Measurements from ENCODE around the gene SCNM1. TPM values are rescaled to one million over a fixed set of nuclear protein-coding genes. Genes with fewer than 3 reads are reported as not detected.

The SCNM1 gene, protein sequence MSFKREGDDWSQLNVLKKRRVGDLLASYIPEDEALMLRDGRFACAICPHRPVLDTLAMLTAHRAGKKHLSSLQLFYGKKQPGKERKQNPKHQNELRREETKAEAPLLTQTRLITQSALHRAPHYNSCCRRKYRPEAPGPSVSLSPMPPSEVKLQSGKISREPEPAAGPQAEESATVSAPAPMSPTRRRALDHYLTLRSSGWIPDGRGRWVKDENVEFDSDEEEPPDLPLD
- polyA plus RNA-seq (2011; rRNA removed) (24.9 and 29.2 TPM in 2 replicates), polyA minus RNA-seq (2011; rRNA and poly(A)+ RNA removed) (13.1 and 16.5 TPM in 2 replicates)

DNA sequence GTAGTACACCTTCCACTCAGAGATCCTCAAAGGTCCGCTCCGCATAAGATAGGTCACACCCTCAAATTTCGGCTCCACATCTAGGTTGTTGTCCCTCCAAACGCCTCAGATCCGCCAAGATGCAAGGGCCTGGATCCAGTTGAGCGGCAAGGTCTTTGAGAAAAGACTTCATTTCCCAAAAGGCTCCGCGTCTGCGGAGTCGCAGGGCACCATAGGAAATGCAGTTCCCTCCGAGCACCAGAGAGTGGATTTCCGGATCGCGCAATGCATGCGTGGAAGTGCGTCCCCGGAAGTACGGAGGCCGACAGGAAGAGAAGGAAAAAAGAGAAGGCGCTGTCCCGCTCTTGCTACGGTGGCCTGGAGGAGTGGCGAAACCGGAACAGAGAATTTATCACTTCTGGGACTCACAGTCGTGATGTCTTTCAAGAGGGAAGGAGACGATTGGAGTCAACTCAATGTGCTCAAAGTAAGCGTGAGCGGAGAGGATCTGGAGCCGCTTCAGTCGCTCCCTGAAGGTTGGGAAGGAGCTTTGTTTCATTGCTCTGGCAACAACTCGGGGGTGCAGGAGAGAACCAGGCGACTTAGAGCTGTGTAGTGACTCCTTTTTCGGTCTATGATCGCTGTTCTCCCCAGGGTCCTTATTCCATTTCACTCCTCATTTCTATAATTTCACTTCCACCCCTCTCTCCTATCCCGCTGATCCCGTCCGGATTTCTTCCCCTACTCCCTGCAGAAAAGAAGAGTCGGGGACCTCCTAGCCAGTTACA is at the start of gene SCNM1, which contains the start of gene LYSMD1:
SCNM1 (plus strand) TSS at position 407 of the 767 bp plus-strand sequence; CDS start at position 416, 9 bp downstream.
LYSMD1 (minus strand) TSS at position 165 of the 767 bp plus-strand sequence. CDS start 644 bp downstream, outside the sequence.
- ChIA-PET CTCF (interaction anchor here (0.5 to 2.0 kb wide), 6 partner anchors 9 to 67 kb away, joined by 3 to 9 read pairs (median 5); partner anchors contain the start of gene TMOD4), POLR2A (interaction anchor here (0.6 to 1.0 kb wide), 4 partner anchors 13 to 1266 kb away, joined by 3 to 4 read pairs (median 4); partner anchors contain the start of gene VPS72)
- Histone ChIP-seq H3K27me3 (ENCODE audit: control insufficient read depth, insufficient read depth, low read length) (no peaks in the 10 kb centered on the region), H3K9me3 (ENCODE audit: control insufficient read depth, insufficient read depth, low read length) (no peaks in the 10 kb centered on the region), H3K4me3 (ENCODE audit: low read depth, low read length) (peak within 1 kb of the TSS; percentile 99), H3K27ac (ENCODE audit: low read depth, low read length) (peak within 1 kb of the TSS; percentile 87)
- DNase-seq (ENCODE audit: low read depth, low spot score): peak; percentile 98
- TF ChIP-seq, protein P1, sequence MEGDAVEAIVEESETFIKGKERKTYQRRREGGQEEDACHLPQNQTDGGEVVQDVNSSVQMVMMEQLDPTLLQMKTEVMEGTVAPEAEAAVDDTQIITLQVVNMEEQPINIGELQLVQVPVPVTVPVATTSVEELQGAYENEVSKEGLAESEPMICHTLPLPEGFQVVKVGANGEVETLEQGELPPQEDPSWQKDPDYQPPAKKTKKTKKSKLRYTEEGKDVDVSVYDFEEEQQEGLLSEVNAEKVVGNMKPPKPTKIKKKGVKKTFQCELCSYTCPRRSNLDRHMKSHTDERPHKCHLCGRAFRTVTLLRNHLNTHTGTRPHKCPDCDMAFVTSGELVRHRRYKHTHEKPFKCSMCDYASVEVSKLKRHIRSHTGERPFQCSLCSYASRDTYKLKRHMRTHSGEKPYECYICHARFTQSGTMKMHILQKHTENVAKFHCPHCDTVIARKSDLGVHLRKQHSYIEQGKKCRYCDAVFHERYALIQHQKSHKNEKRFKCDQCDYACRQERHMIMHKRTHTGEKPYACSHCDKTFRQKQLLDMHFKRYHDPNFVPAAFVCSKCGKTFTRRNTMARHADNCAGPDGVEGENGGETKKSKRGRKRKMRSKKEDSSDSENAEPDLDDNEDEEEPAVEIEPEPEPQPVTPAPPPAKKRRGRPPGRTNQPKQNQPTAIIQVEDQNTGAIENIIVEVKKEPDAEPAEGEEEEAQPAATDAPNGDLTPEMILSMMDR (IDR thresholded peaks at IDR 0.05; ENCODE audit: low read depth, low read length): no peak

DNA sequence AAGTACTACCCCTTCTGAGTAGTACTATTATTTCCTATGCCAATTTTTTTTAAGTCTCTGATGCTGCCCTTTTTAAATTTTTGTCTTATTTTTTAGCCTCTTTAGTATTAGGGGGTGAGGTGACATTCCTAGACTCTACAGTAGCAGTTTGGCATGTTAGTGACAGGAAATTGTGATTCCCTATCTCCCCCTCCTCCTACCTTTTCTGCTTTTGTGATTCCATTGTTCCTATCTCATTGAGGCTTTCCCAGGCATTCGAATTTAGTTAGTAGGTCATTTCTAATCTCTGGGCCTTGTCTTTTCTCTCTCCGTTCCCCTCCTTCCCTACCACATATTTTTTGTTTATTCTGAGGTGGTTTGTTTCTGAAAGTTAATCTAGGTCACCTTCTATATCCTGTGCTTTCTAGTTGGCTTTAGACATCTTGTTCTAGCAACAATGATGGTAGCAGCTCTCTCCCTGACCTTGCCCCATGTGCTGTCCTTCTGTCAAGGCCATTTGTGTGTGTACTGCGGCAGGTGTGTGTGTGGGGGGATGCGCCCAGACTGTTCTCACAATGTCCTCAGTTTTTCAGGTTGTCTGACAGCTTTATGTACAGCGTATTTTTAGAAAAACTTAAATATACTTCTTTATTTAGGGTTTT is 41.1 kb upstream of the SCNM1 start:
- Histone ChIP-seq H3K27ac (ENCODE audit: low read depth, low read length) (no peak overlapping the region), H3K9me3 (ENCODE audit: control insufficient read depth, insufficient read depth, low read length) (no peaks in the 10 kb centered on the region), H3K27me3 (ENCODE audit: control insufficient read depth, insufficient read depth, low read length) (no peaks in the 10 kb centered on the region), H3K4me3 (ENCODE audit: low read depth, low read length) (no peak overlapping the region)
- TF ChIP-seq, protein P1 (IDR thresholded peaks at IDR 0.05; ENCODE audit: low read depth, low read length): no peak
- ChIA-PET CTCF (interaction anchor here (1.8 kb wide), 1 partner anchor 25 kb away, joined by 10 read pairs; no protein-coding TSS in a partner anchor), POLR2A (no interaction called here)
- DNase-seq (ENCODE audit: low read depth, low spot score): no peak

DNA sequence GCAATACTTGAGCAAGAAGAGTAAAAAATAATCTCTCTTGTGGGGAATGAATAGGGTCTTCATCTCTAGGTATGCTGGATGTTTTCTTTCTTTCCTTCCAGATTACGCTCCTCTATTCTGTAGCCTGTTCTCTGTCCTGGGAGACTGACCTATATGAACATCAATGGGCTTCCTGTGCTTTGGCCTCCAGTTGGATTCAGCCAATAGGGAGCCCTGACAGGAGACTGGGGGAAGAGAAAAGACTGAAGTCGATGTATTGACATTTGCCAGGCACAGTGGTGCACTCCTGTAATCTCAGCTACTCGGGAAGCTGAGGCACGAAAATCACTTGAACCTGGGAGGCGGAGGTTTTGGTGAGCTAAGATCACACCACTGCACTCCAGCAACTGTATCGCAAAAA is 37.1 kb upstream of the SCNM1 start:
- H3K27me3 ChIP-seq (ENCODE audit: control insufficient read depth, insufficient read depth, low read length): peaks cover 10% of the 10 kb centered on the region
- H3K4me3 ChIP-seq (ENCODE audit: low read depth, low read length): no peak overlapping the region
- ChIA-PET POLR2A (interaction anchor here (0.6 to 0.7 kb wide), 2 partner anchors 117 to 200 kb away, joined by 4 to 5 read pairs; no protein-coding TSS in a partner anchor), CTCF (interaction anchor here (0.6 to 1.7 kb wide), 2 partner anchors 29 to 117 kb away, joined by 3 to 6 read pairs; no protein-coding TSS in a partner anchor)
- peaks cover 5% of the 10 kb centered on the region; the same call in 1 of the 2 replicates for H3K9me3 ChIP-seq (ENCODE audit: control insufficient read depth, insufficient read depth, low read length)
- DNase-seq (ENCODE audit: low read depth, low spot score): no peak
- H3K27ac ChIP-seq (ENCODE audit: low read depth, low read length): no peak overlapping the region
- TF ChIP-seq, protein P1 (IDR thresholded peaks at IDR 0.05; ENCODE audit: low read depth, low read length): no peak

DNA sequence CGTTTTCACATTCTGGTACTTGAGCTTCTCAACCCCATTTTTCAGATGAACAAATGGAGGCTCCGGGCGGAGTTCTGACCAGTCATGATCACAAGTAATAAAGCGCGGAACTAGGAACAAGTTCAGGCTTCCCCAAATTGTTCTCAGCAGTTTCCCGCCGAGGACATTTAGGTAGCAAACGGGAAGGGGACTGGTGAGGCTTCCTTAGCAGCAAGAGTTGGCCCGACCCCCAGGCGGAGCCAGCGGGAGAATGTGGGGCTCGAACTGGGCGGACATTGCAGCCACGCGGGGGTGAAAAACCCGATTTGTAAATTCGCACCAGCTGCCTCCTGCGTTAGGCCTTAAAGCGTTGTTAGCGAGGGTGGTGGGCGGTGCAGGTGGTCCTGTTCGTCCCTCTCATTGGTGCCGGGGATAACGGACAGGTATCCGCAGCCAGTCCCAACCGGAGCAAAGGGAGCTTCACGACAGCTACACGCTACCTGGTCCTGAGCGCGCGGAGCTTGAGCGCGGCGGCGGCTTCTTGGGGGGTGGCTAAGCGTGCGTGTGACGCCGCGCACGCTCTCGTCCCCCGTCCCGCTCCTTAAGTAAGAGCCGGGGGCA is 34.9 kb upstream of the SCNM1 start:
- CTCF ChIA-PET: interaction anchor here (0.6 to 2.0 kb wide), 3 partner anchors 28 to 45 kb away, joined by 3 to 7 read pairs (median 3); no protein-coding TSS in a partner anchor
- POLR2A ChIA-PET: no interaction called here
- TF ChIP-seq, protein P1 (IDR thresholded peaks at IDR 0.05; ENCODE audit: low read depth, low read length): no peak

More for the DNA sequence above, 34.9 kb upstream of the SCNM1 start:
- DNase-seq (ENCODE audit: low read depth, low spot score): peak; percentile 52
- peaks cover 10% of the 10 kb centered on the region for H3K27me3 ChIP-seq (ENCODE audit: control insufficient read depth, insufficient read depth, low read length)
- peaks cover 5% of the 10 kb centered on the region; the same call in 1 of the 2 replicates for H3K9me3 ChIP-seq (ENCODE audit: control insufficient read depth, insufficient read depth, low read length)
- H3K4me3 ChIP-seq (ENCODE audit: low read depth, low read length): peak overlapping the region; percentile 35
- H3K27ac ChIP-seq (ENCODE audit: low read depth, low read length): no peak overlapping the region

Measured in AG04450 (cell line).